IPS DF 4.7 (cell line): ENCODE measurements around the gene WDFY3.

Experiments used
- DNase-seq: peaks from one replicate; pipeline ENCODE4 v3.0.0-alpha.2; 2013; ENCODE audit warnings: low spot score; ENCODE audit errors: extremely low read depth

The WDFY3 gene, protein sequence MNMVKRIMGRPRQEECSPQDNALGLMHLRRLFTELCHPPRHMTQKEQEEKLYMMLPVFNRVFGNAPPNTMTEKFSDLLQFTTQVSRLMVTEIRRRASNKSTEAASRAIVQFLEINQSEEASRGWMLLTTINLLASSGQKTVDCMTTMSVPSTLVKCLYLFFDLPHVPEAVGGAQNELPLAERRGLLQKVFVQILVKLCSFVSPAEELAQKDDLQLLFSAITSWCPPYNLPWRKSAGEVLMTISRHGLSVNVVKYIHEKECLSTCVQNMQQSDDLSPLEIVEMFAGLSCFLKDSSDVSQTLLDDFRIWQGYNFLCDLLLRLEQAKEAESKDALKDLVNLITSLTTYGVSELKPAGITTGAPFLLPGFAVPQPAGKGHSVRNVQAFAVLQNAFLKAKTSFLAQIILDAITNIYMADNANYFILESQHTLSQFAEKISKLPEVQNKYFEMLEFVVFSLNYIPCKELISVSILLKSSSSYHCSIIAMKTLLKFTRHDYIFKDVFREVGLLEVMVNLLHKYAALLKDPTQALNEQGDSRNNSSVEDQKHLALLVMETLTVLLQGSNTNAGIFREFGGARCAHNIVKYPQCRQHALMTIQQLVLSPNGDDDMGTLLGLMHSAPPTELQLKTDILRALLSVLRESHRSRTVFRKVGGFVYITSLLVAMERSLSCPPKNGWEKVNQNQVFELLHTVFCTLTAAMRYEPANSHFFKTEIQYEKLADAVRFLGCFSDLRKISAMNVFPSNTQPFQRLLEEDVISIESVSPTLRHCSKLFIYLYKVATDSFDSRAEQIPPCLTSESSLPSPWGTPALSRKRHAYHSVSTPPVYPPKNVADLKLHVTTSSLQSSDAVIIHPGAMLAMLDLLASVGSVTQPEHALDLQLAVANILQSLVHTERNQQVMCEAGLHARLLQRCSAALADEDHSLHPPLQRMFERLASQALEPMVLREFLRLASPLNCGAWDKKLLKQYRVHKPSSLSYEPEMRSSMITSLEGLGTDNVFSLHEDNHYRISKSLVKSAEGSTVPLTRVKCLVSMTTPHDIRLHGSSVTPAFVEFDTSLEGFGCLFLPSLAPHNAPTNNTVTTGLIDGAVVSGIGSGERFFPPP (N-terminal part only)

DNA sequence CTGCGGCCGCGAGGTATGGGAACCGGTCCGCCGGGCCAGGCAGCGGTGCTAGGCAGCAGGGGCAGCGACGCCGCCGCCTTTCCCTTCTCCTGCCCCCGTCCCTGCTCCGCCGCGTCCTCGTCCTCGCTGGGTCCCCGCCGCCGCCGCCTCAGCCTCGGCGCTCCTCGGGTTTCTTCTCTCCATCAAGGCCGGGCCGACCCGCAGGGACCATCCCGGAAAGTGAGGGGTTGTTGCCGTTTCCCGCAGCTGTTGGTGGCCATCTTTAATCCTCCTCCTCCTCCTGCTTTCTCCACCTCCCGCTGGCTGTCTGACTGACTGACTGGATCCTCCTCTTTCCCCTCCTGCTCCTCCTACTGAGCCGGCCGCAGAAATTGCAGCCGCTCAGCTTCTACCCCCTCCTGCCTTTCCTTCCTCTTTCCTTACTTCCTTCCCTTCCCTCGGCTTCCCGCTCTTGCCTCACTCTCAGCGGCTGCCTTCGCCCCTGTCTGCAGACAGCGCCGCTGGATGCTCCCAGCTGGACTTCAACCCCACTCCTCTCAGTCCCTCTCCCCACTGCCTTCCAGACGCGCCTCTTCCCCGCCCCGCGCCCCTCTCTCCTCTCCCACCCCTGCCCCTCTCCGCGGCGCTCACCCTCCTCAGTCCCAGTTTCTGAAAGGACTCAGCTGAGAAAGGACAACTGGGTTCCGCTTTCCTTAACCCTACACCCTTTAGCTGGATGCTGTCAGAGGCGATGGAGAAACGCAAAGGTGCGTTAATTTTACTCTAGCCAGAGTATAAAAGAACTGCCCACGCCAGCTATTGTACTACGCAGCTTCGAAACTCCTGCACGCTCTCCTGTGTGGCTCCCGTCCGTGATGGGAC, at the start of gene WDFY3:
Gene WDFY3 (minus strand): TSS at position 309 of the 861 bp plus-strand sequence. CDS start 106,099 bp downstream, outside the sequence.
- DNase-seq = peak; percentile 68

DNA sequence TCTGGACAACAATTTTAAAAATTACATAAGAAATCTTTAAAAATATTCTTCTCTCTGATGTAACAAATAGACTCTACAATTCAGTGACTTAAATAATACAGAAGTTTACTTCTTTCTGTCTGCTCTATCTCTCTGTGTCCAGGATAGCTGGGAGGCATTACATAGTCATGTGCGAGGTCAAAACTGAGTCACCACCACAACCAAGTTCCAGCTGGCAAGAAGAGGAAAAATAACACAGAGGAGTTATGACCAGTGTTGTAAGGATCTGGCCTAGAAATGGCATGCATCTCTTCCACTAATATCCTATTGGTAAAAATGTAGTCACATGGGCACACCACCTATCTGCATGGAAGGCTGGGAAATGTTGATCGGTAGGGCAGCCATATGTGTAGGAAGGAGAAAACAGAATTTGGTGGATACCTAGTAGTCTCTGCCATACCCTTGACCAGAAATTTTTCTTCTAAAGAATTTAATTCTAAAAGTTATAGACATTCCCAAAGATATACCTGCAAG, 39.4 kb upstream of the WDFY3 start:
- DNase-seq = no peak

- DNase-seq = no peak
These were observed 33.9 kb upstream of the WDFY3 start for GRCh38 chr4:85000343-85000742.

DNA sequence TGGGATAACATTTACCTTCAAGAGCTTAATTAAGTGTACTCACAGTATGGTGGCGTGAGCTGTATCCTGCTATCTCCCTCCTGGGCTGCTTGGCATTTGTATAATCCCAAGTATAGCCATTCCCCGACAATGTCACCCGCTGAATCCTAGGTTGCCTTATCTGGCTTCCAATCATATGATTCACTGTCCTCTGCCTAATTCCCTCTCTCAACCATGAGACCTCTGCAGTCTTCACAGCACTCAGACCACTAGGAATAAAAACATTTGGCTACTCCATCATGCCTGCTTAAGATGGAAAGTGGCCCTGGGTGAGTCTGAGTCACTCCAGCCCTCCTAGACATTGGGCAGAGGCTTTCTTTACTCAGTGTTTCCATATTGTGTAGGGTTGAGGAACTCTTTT, 28.9 kb upstream of the WDFY3 start:
- no peak for DNase-seq

GRCh38 chr4:84994280-84994679, 27.8 kb upstream of the WDFY3 start:
- DNase-seq = peak; percentile 7

- no peak for DNase-seq
These were observed 19.5 kb upstream of the WDFY3 start for GRCh38 chr4:84985952-84986351.

DNA sequence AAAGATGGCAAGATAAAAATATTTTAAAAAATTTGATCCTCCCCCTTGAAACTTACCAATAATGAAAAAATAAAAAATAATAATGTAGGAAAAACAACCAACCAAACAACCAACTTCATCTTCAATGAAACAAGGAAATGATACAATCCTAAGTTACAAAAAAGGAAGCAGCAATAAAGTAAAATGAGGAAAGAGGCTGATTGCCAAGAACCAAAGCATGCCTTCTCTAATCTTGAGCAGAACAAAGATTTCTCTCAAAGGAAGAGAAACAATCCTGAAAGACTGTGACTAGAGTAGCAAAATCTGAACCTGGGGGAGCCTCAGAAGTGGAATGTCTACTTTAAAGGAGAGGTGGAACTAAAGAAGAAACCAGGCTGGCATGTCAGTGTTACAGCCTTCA, 10.9 kb upstream of the WDFY3 start:
- no peak for DNase-seq

DNA sequence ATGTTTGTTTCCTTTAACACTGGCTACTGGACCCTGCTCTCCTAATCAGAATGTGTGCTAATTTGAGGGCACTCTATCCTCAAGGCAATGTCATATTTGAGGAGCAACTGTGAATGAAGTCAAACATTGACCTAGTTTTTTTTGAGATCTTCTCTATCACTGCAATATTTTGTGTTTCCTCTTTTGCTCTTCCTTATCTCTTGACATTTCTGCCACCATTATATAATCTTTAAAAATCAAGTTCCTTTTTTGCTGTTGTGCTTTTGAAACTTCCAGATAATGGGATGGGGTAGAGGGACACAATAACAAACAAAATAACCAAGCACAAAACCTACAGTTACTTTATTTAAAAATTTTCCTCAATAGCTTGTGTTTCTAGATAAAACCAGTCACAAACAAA, 7.4 kb upstream of the WDFY3 start:
- no peak for DNase-seq

- no peak for DNase-seq
These were observed 4.9 kb upstream of the WDFY3 start for GRCh38 chr4:84971319-84971932.

DNA sequence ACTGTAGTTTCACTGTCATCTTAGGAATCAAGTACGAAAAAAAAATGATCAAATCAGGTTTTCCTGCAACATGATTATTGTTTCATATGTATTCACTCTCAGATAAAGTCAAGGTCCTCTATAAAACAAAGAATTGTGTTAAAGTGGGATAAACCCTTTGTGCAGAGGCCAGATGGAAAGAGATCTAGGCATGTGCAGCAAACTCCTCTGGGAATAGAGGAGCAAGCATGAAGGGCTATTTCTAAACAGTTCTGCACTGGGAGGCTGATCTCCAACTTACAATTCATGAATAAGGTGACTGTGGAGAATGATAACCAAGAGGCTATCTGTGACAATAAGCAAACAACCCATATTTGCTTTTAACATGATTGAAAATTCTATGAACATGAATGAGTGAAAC, 2.4 kb upstream of the WDFY3 start:
- no peak for DNase-seq

DNA sequence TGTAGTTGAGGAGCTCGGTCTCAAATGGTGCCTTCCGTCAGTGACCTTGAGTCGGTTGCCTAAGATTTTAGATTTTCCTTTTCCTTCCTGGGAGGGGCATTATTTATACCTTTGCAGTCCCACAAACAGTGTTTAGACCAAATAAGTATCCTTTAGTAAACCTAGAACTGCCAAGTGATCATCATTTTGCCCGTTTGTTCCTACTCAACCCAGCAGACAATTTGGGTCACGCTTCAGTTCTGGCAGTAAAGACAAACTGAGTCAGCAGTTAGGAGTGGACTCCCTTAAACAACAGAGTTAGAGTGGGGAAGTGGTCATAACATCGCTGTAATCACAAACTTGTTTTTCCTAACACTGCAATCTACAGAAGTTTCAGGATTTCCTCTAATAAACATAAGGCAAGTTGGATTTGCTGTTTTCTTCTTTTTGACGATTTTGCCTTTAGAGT, 777 bp upstream of the WDFY3 start:
- no peak for DNase-seq

DNA sequence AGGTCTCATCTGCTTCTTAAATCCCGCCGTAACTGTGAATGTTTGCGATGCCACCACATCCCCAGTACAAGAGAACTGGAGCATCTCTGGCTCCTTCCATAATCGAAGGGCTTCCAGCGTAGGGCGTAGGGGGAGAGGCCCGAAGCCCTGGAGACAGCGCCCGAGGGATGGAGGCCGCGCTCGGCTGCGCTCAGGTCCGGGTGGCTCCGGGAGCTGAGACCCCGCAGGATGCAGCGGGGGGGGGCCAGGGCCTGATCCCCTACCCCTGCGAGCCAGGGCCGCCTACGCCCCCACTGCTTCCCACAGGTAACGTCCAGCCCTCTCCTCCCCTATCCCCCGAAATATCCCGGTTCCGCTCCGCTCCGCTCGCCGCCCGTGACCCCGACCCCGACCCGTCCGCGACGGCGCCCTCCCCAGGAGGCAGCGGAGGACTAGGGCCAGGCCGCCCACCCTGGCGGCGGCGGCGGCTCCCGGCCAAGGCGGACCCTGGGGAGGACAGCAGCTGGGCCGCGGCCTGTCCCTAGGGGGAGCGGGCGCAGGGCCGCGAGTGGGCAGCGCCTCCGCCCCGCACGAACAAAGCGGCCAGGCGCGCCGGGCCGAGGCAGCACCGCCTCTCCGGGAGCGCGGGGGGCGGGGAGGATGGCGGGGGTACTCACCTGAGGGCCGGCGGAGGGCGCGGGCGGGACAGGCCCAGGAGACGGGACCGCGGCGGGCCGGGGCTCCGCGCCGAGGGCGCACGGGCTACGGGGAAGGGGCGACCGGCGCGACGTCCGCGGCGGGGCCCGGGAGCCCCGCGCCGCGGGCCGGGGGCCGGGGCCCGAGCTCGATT, 723 bp downstream of the WDFY3 start:
- DNase-seq = no peak

- DNase-seq = no peak
These were observed 1.4 kb downstream of the WDFY3 start for GRCh38 chr4:84964995-84965552.

GRCh38 chr4:84962102-84962501, 4.4 kb downstream of the WDFY3 start:
- no peak for DNase-seq

DNA sequence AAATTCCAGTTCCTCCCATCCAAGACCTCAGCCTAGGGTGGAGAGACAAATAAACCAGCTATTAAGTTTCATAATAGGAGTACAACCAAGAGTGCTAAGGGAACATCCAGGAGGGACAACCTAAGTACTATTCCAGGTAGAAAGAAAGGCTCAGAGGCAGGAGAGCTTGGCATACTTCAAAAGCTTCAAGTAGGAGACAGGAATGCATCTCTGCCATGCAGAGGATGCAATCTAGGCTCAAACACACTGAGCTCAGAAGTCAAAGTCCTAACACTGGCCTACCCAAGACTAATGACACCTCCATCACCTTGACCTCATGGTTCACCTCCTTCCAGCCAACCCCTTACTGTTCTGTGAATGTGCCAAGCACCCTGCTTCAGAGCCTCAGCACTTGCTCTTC, 8.1 kb downstream of the WDFY3 start:
- no peak for DNase-seq

- DNase-seq = no peak
These were observed 8.7 kb downstream of the WDFY3 start for GRCh38 chr4:84957514-84958420.

DNA sequence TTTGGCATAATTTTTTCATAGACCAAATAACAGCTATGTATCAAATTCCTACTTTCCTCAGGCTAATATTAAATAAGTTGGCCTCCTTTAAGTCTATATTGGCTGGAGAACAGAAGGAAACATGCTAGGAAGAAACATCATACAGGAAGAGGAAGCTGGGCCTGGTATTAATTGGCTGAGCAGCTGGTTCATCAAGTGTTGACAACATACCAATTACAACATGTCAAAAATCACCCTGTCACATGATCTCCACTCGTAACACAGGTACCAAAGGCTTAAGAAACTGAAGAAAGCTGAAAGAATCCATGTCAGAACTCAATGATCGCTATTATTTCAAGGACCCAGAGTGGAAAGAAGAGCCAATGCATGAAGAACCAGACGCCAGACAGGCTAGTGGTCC, 10.5 kb downstream of the WDFY3 start:
- no peak for DNase-seq

- no peak for DNase-seq
These were observed 11.4 kb downstream of the WDFY3 start for GRCh38 chr4:84954982-84955567.
